GM18508 (cell line): ENCODE data around the gene DIP2A.
"Not testable (repeated sequence)": the region's sequence is repeated elsewhere in the genome, so short reads cannot be mapped to it uniquely, and the experiment has no call there.

ENCODE experiments used
- ATAC-seq: cut with Tn5 transposase; IDR thresholded peaks from one replicate; pipeline ENCODE4 v1.9.1; 2021; ENCODE audit warnings: moderate number of reproducible peaks; ENCODE audit not compliant: insufficient read depth, unreplicated experiment

Gene DIP2A

DNA sequence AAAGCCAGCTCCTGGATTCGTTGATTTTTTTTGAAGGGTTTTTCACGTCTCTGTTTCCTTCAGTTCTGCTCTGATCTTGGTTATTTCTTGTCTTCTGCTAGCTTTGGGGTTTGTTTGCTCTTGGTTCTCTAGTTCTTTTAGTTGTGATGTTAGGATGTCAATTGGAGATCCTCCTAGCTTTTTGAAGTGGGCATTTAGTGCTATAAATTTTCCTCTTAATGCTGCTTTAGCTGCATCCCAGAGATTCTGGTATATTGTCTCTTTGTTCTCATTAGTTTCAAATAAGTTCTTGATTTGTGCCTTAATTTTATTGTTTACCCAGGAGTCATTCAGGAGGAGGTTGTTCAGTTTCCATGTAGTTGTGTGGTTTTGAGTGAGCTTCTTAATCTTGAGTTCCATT is 120.7 kb downstream of the DIP2A start:
- not testable (repeated sequence) for ATAC-seq

DNA sequence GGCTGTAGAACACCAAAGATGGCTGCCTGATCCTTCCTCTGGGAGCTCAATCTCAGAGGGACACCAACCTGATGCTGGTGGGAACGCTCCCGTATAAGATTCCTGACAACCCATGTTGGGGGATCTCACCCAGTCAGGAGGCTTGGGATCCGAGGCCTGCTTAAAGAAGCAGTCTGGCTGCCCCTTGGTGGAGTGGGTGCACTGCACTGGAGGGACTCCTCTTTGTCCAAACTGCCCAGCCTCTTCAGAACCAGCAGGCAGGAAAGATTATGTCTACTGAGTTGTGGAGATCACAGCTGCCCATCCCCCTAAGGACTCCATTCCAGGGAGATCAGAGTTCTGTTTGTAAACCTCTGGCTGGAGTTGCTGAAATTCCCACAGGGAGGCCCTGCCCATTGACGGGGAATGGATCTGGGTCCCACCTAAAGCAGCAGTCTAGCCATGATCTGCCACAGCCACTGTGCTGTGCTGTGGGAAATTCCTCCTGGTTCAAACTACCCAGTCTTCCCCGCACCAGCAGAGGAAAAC is 123.2 kb downstream of the DIP2A start:
- no peak for ATAC-seq

DNA sequence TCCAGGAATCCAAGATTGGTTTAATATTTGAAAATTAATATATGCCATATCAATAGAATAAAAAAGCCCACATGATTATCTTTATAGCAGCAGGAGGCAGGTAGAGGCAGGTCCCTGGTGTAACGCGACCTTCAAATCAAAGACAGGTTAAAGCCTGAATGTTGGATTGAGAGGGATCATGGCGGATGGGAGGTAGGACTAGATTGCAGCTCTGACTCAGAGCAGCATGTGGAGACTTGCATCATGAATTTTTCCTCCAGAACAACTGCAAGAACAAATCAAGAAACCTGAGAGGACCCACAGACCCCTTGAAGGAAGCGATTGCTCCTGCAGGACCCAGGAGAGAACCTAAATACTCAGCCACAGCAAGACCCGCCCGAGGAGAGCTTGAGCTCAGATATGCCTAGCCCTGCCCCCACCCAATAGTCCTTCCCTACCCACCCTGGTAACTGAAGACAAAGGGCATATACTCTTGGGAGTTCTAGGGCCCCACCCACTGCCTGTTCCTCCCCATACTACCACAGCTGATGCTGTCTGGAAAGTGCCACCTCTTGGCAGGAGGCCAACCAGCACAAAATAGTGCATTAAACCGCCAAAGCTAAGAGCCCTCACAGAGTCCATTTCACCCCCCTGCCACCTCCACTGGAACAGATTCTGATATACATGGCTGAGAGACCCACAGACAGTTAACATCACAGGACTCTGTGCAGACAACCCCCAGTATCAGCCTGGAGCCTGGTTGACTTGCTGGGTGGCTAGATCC is 126.7 kb downstream of the DIP2A start:
- ATAC-seq = no peak

GRCh38 chr21:46594276-46594675 is 135.6 kb downstream of the DIP2A start:
- ATAC-seq = no peak

GRCh38 chr21:46596201-46596600 is 137.5 kb downstream of the DIP2A start:
- ATAC-seq = no peak

GRCh38 chr21:46597031-46597430 is 138.3 kb downstream of the DIP2A start:
- no peak for ATAC-seq

GRCh38 chr21:46597896-46598343 is 139.2 kb downstream of the DIP2A start:
- no peak for ATAC-seq

GRCh38 chr21:46598581-46599572 is 140.2 kb downstream of the DIP2A start:
- ATAC-seq = no peak

DNA sequence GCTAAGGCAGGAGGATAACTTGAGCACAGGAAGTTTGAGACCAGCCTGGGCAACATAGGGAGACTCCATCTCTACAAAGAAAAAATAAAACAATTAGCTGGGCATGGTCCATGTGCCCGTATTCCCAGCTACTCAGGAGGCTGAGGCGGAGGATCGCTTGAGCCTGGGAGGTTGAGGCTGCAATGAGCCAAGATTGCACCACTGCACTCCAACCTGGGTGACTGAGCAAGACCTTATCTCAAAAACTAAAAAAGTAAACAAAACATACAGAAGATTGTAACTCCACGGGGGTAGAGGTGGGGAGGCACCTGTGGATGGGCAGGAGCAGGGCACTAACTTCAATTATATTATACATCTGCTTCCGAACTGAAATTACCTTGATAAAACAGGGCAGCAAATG is 141.6 kb downstream of the DIP2A start:
- no peak for ATAC-seq

DNA sequence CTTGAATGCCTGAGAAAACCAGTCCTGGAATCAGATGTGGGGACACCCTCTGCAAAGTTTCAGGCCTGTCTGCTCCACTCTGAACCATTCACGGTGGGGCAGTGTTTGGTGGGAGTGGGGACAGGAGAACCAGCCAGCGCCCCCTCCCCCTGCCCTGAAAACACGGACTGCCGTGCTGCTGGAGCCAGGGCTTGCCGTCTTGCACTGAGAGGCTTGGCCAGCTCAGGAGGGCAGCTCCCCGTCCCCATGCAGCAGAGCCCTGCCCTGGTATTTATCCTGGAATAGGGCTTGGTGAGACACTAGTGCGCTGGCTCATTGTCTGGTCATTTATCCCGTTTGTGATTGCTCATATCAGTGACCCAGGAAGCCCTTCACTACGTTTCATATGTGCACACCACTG is 142.3 kb downstream of the DIP2A start:
- ATAC-seq = no peak

DNA sequence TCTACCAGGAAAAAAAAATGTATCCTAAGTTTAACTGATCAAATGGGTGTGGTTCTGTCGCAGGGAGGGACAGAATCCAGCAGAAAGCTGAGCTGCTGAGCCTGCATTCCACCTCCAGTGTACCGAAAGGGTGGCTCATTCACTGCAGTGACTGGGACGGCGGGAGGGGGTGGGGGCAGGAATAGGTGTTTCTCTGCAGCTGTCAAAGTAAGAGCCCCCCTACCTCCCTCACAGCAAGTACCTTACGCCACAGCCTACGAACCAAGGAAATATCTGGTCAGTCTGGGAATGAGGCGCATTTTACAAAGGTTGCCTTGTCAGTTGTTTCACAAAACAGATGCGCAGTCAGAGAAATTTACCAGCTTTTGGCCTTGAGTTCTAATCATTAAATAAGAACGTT is 144.5 kb downstream of the DIP2A start:
- ATAC-seq = no peak

DNA sequence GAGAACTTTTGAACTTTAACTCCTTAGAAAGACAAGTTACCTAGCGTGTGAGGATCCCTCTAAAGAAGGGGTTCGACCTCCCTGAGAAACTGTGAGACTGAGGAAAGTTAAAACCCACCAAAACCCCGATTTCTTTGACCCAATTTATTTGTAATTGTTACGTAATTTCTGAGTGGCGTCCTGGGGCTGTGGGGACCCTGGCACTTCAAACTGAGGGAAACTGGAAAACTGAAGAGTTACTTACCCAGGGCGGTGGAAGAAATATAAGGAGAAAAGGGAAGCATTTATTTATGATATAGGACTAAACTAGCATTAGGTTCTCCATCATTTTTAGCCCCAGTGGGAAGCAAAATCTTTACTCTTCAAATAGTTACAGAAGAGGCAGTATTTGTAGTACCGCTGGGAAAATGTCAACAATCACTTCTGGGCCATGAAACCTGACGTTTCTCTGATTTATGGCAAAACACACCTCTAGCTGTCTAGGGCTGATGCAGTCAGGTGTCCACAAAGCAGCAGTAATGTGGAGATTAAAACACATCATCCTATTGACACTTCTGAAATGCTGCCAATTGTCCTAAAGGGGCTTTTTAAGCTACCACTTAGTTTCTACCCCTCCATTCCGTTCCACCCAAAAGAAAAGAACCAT is 145.8 kb downstream of the DIP2A start:
- ATAC-seq = no peak

DNA sequence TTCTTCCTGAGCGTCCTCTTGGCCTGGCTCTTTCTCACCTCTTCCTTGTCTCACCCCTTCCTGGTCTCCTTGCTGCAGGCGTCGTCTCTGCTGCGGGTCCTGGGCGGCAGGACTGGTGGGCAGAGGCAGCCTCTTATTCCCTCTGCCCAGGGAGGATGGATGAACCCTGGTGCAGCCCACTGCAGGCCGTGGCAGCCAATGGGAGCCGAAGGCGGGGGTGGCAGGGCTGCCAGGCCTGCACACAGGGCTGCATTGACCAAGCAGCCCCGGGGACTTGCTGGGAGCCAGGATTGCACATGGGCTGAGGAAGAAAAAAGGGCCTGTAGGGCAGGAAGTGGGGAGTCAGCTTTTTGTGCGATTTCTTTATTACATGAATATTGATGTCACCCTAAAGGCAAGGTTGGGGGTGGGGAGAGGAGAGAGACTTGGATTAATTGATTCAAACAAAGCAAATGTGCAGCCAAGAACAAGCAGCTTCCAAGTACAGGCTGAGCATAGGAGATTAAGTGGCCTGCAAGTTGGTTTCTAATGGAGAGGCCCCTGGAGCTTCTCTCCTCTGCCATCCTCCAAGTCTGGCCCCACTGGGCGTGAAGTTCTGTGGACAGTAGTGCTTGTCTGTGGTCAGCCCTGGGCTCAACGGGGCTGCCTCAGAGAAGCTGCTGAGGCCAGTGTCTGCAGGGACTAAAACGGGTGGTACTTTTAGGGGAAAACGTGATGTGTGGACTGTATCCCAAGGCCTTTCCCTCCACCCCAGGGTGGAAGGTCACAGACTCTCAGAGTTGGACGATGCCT is 146.5 kb downstream of the DIP2A start, which contains the start of gene S100B:
Gene S100B, minus strand, starts transcription at position 108 of the 792 bp plus-strand sequence. CDS start 2,667 bp downstream, outside the sequence.
- no peak for ATAC-seq

- ATAC-seq = no peak
Measured at GRCh38 chr21:46605767-46606426, 147.2 kb downstream of the DIP2A start.

- ATAC-seq = no peak
Measured at GRCh38 chr21:46606427-46606813, 147.7 kb downstream of the DIP2A start.

GRCh38 chr21:46607636-46608035 is 148.9 kb downstream of the DIP2A start:
- no peak for ATAC-seq

DNA sequence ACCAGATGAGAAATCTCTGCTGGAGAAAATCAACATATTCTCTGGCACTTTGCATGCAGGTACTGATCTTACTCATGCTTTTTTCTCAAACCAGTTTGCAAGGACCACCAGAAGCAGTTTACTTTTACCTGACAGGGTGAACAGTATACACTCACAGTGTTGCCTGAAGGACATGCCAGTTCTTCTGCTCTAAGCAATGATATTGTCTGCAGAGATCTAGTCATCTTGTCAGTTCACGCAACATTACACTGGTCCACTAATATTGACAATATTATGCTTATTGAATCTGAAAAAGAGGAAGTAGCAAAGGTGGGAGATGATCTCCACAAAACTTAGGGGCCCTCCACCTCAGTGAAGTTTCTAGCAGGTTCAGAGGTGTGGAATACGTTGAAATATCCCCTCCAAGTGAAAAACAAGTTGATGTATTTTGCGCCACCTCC is 150.0 kb downstream of the DIP2A start:
- ATAC-seq = no peak

DNA sequence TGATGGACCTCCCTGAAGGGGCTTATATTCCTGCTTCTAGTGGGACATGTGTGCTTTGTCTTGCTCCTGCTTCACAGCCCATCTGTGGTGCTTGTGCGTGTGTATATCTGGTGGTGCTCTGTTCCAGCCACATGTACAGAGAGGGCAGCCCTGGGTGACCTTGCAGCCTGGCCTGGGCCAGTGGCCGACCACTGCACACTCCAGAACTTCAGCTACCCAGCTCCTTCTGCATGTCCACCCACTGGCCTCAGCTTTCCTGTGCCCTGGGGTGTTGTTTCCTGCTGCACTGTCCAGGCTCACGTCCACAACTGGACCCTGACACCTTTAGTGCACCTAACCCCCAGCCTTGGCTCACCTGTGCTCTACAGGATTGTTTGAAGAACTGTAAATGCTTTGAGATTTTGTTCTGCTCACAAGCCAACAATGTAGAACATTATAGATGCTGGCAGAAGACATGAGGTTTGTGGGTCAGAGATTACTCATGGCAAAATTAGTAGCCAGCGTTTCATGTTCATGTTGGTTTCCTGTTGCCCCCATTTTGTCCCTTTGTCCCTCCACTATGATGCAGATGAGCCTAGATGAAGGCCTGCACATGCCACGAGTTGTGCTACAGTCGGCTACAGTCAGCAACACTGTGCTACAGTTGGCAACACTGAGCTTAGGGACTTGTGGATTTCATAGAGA is 151.5 kb downstream of the DIP2A start:
- ATAC-seq = no peak
